Activated CD4-positive, alpha-beta T cell treated with anti-CD3 and anti-CD28 coated beads, Interleukin-2, amount 10 ng/mL, durations not matched to agents 24 days and 14 days (primary cell): ENCODE measurements around the gene PIGQ. TPM values are rescaled to one million over a fixed set of nuclear protein-coding genes. Genes with fewer than 3 reads are reported as not detected.

Source experiments
- DNase-seq: peaks from one replicate; pipeline ENCODE4 v3.0.0; 2022
- H3K27ac Mint-ChIP-seq: one replicate; pipeline ENCODE4 v1.8.0; 2022; ENCODE audit warnings: mild to moderate bottlenecking, mixed read lengths
- H3K27me3 Mint-ChIP-seq: one replicate; pipeline ENCODE4 v1.8.0; 2022; ENCODE audit warnings: mixed read lengths
- H3K36me3 Mint-ChIP-seq: one replicate; pipeline ENCODE4 v1.8.0; 2022; ENCODE audit warnings: low read depth, mild to moderate bottlenecking, mixed read lengths
- H3K4me1 Mint-ChIP-seq: one replicate; pipeline ENCODE4 v1.8.0; 2021; ENCODE audit warnings: mixed read lengths
- H3K4me3 Mint-ChIP-seq: one replicate; pipeline ENCODE4 v1.8.0; 2022; ENCODE audit warnings: mild to moderate bottlenecking, moderate library complexity, mixed read lengths
- H3K9me3 Mint-ChIP-seq: one replicate; pipeline ENCODE4 v1.8.0; 2021; ENCODE audit warnings: mixed read lengths
- intact Hi-C: fragments of 100-400 bp; cut with micrococcal nuclease; formaldehyde crosslinking; loops from one replicate; pipeline ENCODE4 v1.15.1; 2023
- total RNA-seq: library from RNA; stranded (reverse); gene quantifications from 2 replicates; pipeline ENCODE4 v1.2.3, GENCODE V29; 2022

The PIGQ gene
- total RNA-seq, 1 donor from 2014 or later, result 50.3 TPM

GRCh38 chr16:630249-630814, 60.6 kb downstream of the PIGQ start:
- Mint-ChIP-seq H3K27me3 (no peaks in the 10 kb centered on the region), H3K36me3 (peaks cover 2% of the 10 kb centered on the region), H3K4me3 (no peak overlapping the region), H3K27ac (no peak overlapping the region), H3K9me3 (no peaks in the 10 kb centered on the region), H3K4me1 (peaks cover 2% of the 10 kb centered on the region)
- intact Hi-C loops, result no loop called here
- peak; percentile 55 for DNase-seq

GRCh38 chr16:630815-631405, 61.1 kb downstream of the PIGQ start, which contains the start of gene WFIKKN1:
Gene WFIKKN1, plus strand, starts transcription at chr16:630985. Its CDS starts 269 bp downstream, at chr16:631254.
- intact Hi-C loops, result no loop called here
- Mint-ChIP-seq H3K27ac (no peak within 1 kb of the TSS), H3K36me3 (peaks cover 2% of the 10 kb centered on the region), H3K4me3 (no peak within 1 kb of the TSS), H3K27me3 (no peaks in the 10 kb centered on the region), H3K4me1 (peaks cover 2% of the 10 kb centered on the region), H3K9me3 (no peaks in the 10 kb centered on the region)
- no peak for DNase-seq

- Mint-ChIP-seq H3K4me1 (peaks cover 6% of the 10 kb centered on the region), H3K4me3 (no peak overlapping the region), H3K9me3 (no peaks in the 10 kb centered on the region), H3K27ac (no peak overlapping the region), H3K27me3 (peaks cover 2% of the 10 kb centered on the region), H3K36me3 (no peaks in the 10 kb centered on the region)
- DNase-seq, result no peak
- intact Hi-C loops, result no loop called here
Measured at GRCh38 chr16:631808-632358, 62.1 kb downstream of the PIGQ start.

GRCh38 chr16:632486-633335, 62.9 kb downstream of the PIGQ start:
- Mint-ChIP-seq H3K4me3 (no peak overlapping the region), H3K36me3 (no peaks in the 10 kb centered on the region), H3K4me1 (peaks cover 6% of the 10 kb centered on the region), H3K27me3 (peaks cover 2% of the 10 kb centered on the region), H3K9me3 (no peaks in the 10 kb centered on the region), H3K27ac (no peak overlapping the region)
- intact Hi-C loops, result no loop called here
- no peak for DNase-seq

- Mint-ChIP-seq H3K36me3 (no peaks in the 10 kb centered on the region), H3K27ac (no peak overlapping the region), H3K27me3 (peaks cover 2% of the 10 kb centered on the region), H3K4me1 (peaks cover 6% of the 10 kb centered on the region), H3K4me3 (peak overlapping the region; percentile 48), H3K9me3 (no peaks in the 10 kb centered on the region)
- DNase-seq, result no peak
- intact Hi-C loops, result no loop called here
Measured at GRCh38 chr16:633336-634050, 63.7 kb downstream of the PIGQ start.

Other genes with a start within 250 kb of the PIGQ start
- gene AXIN1, start 217.2 kb upstream of the PIGQ start, total RNA-seq, result 26.7 and 27.9 TPM in 2 replicates
- 106 and 109 TPM in 2 replicates for gene MRPL28, start 199.4 kb upstream of the PIGQ start, total RNA-seq
- 34.1 and 37.8 TPM in 2 replicates for gene PGAP6, start 188.0 kb upstream of the PIGQ start, total RNA-seq
- gene NME4, start 172.8 kb upstream of the PIGQ start, total RNA-seq, result 64.3 and 64.8 TPM in 2 replicates
- gene DECR2, start 168.1 kb upstream of the PIGQ start, total RNA-seq, result 17.6 and 18.5 TPM in 2 replicates
- gene RAB11FIP3, start 144.3 kb upstream of the PIGQ start, total RNA-seq, result 40.2 and 40.5 TPM in 2 replicates
- 121 and 124 TPM in 2 replicates for gene CAPN15, start 42.3 kb upstream of the PIGQ start, total RNA-seq
- gene PRR35, start 9.6 kb upstream of the PIGQ start, total RNA-seq, result not detected in 2 replicates
- 1.1 TPM in 2 replicates for gene NHLRC4, start 3.0 kb upstream of the PIGQ start, total RNA-seq
- 12.5 and 16.5 TPM in 2 replicates for gene RAB40C, start 20.1 kb downstream of the PIGQ start, total RNA-seq
- gene WFIKKN1, start 61.0 kb downstream of the PIGQ start, total RNA-seq, result 0.44 and 0.45 TPM in 2 replicates
- 146 and 153 TPM in 2 replicates for gene METTL26, start 66.3 kb downstream of the PIGQ start, total RNA-seq
- gene MCRIP2, start 71.9 kb downstream of the PIGQ start, total RNA-seq, result 71.2 and 73.0 TPM in 2 replicates
- gene WDR90, start 79.4 kb downstream of the PIGQ start, total RNA-seq, result 99.9 and 111 TPM in 2 replicates
- gene RHOT2, start 98.2 kb downstream of the PIGQ start, total RNA-seq, result 172 and 183 TPM in 2 replicates
- 1.1 and 1.2 TPM in 2 replicates for gene RHBDL1, start 105.7 kb downstream of the PIGQ start, total RNA-seq
- gene STUB1, start 110.4 kb downstream of the PIGQ start, total RNA-seq, result 90.2 and 93.8 TPM in 2 replicates
- 60.3 and 61.1 TPM in 2 replicates for gene JMJD8, start 114.4 kb downstream of the PIGQ start, total RNA-seq
- 22.4 and 24.1 TPM in 2 replicates for gene WDR24, start 120.4 kb downstream of the PIGQ start, total RNA-seq
- gene FBXL16, start 135.8 kb downstream of the PIGQ start, total RNA-seq, result 6.4 and 6.8 TPM in 2 replicates
- 27.7 and 30.2 TPM in 2 replicates for gene METRN, start 145.2 kb downstream of the PIGQ start, total RNA-seq
- gene ANTKMT, start 151.2 kb downstream of the PIGQ start, total RNA-seq, result 38.5 and 56.3 TPM in 2 replicates
- gene CCDC78, start 156.5 kb downstream of the PIGQ start, total RNA-seq, result 6.9 and 8.0 TPM in 2 replicates
- gene HAGHL, start 157.1 kb downstream of the PIGQ start, total RNA-seq, result 13.1 and 20.9 TPM in 2 replicates
- gene CIAO3, start 171.0 kb downstream of the PIGQ start, total RNA-seq, result 39.5 and 42.5 TPM in 2 replicates
- gene MSLN, start 190.8 kb downstream of the PIGQ start, total RNA-seq, result not detected in 2 replicates
- 43.9 and 45.0 TPM in 2 replicates for gene RPUSD1, start 218.4 kb downstream of the PIGQ start, total RNA-seq
- 141 and 147 TPM in 2 replicates for gene CHTF18, start 218.7 kb downstream of the PIGQ start, total RNA-seq
- not detected in 2 replicates for gene GNG13, start 230.8 kb downstream of the PIGQ start, total RNA-seq